GM10248 (cell line): ENCODE measurements around the gene GPR18.

Experiments used
- CTCF ChIA-PET: fragments of 300-600 bp; sonication (Branson Sonifier 250); formaldehyde crosslinking; extraction: SDS; loops from one replicate; lab custom pipeline; 2021; ENCODE audit warnings: antibody characterized with exemption; lab: Yijun Ruan, JAX
- POLR2A ChIA-PET: fragments of 350-650 bp; sonication (Branson Sonifier 250); formaldehyde crosslinking; extraction: SDS; loops from one replicate; lab custom pipeline; 2020; ENCODE audit warnings: antibody characterized with exemption; lab: Yijun Ruan, JAX
- DNase-seq: peaks from one replicate; pipeline ENCODE4 v3.0.0; 2012; ENCODE audit errors: extremely low spot score
- TF ChIP-seq, protein P1 (sequence below): IDR thresholded peaks from 2 replicates; pipeline ENCODE4 v1.5.1; 2012; ENCODE audit warnings: mild to moderate bottlenecking, low read depth; ENCODE audit errors: extremely low read depth, missing control alignments, control extremely low read depth

Gene GPR18

DNA sequence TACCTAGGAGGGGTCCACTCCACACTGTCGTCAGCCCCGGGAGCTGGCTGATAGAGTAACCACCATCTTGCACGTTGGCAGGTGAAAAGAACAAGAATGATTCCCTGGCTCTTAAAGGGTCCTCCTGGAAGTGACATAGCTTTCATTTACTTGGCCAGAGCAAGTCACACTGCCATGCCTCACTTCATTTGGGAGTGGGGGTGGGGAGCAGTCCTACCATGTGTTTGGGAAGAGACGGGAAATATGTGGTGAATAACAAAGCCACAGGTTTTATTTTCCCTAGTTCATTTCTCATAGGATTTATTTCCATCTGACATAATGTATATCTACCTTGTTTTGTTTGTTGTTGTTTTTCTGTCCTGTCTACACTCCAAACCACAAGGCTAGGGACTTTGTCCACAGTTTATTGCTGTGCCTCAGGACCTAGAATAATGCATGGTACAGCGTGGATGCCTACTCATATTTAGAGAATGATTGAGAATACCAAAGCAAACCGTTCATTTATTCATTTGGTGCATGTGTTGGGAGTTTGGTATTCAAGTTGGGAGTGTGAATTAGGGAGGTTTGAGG, 30.8 kb downstream of the GPR18 start:
- ChIA-PET POLR2A (interaction anchor here (0.7 kb wide), 1 partner anchor 723 kb away, joined by 3 read pairs; no protein-coding TSS in a partner anchor), CTCF (interaction anchor here (1.0 to 1.8 kb wide), 3 partner anchors 39 to 51 kb away, joined by 3 to 4 read pairs (median 4); no protein-coding TSS in a partner anchor)
- no peak for DNase-seq
- TF ChIP-seq, protein P1, sequence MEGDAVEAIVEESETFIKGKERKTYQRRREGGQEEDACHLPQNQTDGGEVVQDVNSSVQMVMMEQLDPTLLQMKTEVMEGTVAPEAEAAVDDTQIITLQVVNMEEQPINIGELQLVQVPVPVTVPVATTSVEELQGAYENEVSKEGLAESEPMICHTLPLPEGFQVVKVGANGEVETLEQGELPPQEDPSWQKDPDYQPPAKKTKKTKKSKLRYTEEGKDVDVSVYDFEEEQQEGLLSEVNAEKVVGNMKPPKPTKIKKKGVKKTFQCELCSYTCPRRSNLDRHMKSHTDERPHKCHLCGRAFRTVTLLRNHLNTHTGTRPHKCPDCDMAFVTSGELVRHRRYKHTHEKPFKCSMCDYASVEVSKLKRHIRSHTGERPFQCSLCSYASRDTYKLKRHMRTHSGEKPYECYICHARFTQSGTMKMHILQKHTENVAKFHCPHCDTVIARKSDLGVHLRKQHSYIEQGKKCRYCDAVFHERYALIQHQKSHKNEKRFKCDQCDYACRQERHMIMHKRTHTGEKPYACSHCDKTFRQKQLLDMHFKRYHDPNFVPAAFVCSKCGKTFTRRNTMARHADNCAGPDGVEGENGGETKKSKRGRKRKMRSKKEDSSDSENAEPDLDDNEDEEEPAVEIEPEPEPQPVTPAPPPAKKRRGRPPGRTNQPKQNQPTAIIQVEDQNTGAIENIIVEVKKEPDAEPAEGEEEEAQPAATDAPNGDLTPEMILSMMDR = no peak

DNA sequence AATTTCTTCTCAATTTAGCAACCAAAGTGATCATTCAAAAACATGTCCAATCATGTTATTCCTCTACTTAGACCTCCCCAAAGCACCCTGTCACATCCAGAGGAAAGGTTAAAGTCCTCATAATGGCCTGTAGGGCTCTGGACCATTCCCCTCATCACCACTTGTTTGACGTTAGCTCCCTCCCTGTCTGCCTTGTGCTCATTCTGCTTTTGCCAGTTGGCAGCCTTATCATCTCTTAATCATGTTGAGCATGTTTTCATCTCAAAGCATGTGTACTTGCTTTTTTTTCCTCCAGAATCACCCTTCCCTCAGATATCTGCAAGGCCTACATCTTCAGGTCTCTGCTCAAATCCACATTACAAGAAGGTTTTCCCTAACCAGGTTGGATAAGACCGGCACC, 31.7 kb downstream of the GPR18 start:
- ChIA-PET POLR2A (no interaction called here), CTCF (interaction anchor here (1.0 to 1.8 kb wide), 3 partner anchors 39 to 43 kb away, joined by 3 to 4 read pairs (median 3); no protein-coding TSS in a partner anchor)
- TF ChIP-seq, protein P1 = no peak
- no peak for DNase-seq

DNA sequence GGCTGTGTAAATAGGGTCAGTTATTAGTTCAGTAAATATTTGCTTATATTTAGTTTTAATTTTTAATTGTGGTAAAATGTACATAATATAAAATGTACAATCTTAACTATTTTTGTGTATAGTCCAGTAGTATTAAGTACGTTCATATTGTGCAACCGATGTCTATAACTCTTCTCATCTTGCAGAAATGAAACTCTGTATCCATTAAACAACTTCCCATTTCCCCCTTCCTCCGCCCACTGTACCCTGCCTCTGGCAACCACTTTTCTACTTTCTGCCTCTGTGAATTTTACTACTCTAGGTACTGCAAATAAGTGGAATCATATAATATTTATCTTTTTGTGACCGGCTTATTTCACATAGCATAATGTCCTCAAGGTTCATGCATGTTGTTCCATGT, 33.1 kb downstream of the GPR18 start:
- ChIA-PET POLR2A (no interaction called here), CTCF (interaction anchor here (0.8 to 1.4 kb wide), 2 partner anchors 41 to 74 kb away, joined by 3 read pairs; no protein-coding TSS in a partner anchor)
- TF ChIP-seq, protein P1 = no peak
- DNase-seq = no peak

DNA sequence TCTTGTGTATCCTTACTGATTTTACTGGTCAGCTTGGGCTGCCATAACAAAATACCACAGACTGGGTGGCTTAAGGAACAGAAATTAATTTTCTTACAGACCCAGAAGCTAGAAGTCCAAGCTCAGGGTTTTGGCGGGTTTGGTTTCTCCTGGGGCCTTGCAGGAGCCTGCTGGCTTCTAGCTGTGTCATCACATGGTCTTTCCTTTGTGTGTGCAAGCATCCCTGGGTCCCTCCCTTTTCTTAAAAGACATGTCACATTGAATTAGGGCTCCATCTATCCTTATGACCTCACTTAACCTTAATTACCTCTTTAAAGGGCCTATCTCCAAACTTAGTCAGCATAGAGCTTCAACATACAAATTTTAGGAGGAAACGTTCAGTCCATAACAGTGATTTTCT, 34.2 kb downstream of the GPR18 start:
- TF ChIP-seq, protein P1 = no peak
- DNase-seq = no peak
- POLR2A ChIA-PET = no interaction called here
- CTCF ChIA-PET = interaction anchor here (1.7 kb wide), 1 partner anchor 42 kb away, joined by 6 read pairs; no protein-coding TSS in a partner anchor

DNA sequence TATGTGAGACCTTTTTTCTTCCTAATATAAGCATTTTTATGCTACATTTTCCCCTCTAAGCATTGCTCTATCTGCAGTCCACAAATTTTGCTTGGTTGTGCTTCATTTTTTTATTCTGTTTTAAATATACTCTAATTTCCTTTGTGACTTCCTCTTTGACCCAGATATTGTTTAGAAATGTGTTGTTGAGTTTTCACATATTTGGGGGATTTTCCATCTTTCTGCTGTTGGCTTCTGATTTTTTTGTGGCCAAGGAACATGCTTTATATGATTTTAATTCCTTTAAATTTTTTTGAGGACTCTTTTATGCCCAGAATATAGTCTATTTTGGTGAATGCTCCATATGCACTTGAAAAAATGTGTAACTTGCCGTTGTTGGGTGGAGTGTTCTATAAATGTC, 34.6 kb downstream of the GPR18 start:
- TF ChIP-seq, protein P1 = no peak
- CTCF ChIA-PET = interaction anchor here (1.7 kb wide), 1 partner anchor 43 kb away, joined by 6 read pairs; no protein-coding TSS in a partner anchor

DNA sequence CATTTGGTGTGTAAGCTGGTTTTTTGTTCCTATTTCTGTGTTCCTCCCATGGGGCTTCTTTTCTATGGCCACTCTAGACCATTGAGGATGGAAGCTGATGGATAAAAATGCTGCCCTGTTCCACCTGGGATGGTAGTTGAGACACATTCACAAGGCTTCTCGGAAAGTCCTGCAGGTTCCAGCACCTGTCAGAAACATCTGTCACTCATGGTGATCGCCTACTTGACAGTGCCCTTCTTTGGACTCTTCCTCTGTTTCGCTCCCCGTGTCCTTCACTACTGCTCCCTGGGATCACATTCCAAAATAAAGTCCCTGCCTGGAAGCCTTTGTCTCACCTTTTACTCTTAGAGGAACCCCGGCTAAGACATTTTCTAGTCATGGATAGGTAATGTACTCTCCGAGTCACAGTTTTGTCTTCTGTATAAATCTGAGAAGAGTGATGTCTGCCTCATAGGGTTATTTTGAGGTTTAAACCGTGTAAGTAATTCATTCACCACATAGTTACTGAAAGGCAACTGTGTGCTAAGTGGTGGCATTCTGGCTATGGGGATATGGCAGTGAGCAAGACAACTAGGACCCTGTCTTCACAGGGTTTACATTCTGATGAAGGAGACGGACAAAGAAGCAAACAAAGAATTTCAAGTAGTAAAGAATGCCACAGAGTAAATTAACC, 36.5 kb downstream of the GPR18 start:
- POLR2A ChIA-PET = no interaction called here
- TF ChIP-seq, protein P1 = no peak
- DNase-seq = no peak
- CTCF ChIA-PET = interaction anchor here (1.0 kb wide), 1 partner anchor 17 kb away, joined by 3 read pairs; no protein-coding TSS in a partner anchor

More for the DNA sequence above, 34.6 kb downstream of the GPR18 start:
- POLR2A ChIA-PET = no interaction called here
- no peak for DNase-seq
